ENCODE results near the gene CGRRF1. TPM values are rescaled to one million over a fixed set of nuclear protein-coding genes. Genes with fewer than 3 reads are reported as not detected.

Gene CGRRF1
- total and polyA plus RNA-seq, 2 of the 13 experiments (the other 11 are each of a cell fraction or from before 2014, with no cell fraction given) = 16.8 to 18.2 TPM

DNA sequence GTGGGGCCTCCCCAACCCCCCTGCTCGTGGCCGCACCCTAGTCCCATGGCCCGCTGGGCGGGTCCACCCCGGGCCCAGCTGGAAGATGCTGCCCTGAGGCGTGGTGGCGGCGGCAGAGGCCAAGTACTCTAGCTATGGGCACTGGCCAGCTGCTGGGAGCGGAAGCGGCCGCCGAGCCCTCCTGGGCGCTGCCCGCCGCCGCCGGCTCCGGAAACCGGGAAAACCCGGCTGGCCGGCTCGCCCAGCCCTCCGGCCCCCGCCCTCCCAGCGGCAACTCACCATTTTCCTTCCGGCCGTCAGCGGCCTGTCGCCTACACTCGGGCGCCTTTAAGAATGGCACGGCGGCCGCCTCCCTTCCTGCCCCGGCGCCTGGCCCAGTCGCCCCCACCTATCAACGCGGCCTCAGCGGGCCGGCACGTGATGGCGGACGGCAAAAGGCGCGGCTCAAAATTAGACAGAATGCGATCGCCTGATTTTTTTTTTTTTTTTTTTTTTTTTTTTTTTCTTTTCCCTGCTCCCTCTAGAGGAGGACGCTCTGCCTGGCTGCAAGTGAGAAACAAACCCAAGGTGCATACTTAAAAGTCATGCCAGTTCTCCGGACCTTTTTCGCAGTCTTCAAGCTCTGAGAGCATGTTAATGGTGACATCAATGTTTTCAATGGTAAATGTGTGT lies 20.9 kb upstream of the CGRRF1 start, which contains the start of gene GMFB (continued):
- TF ChIP-seq ZBTB8A (CRISPR knock-in tag; IDR thresholded peaks at IDR 0.05; ENCODE audit: borderline replicate concordance, low read depth) = no peak
- TF ChIP-seq, protein P1, sequence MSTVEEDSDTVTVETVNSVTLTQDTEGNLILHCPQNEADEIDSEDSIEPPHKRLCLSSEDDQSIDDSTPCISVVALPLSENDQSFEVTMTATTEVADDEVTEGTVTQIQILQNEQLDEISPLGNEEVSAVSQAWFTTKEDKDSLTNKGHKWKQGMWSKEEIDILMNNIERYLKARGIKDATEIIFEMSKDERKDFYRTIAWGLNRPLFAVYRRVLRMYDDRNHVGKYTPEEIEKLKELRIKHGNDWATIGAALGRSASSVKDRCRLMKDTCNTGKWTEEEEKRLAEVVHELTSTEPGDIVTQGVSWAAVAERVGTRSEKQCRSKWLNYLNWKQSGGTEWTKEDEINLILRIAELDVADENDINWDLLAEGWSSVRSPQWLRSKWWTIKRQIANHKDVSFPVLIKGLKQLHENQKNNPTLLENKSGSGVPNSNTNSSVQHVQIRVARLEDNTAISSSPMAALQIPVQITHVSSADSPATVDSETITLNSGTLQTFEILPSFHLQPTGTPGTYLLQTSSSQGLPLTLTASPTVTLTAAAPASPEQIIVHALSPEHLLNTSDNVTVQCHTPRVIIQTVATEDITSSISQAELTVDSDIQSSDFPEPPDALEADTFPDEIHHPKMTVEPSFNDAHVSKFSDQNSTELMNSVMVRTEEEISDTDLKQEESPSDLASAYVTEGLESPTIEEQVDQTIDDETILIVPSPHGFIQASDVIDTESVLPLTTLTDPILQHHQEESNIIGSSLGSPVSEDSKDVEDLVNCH (CRISPR knock-in tag; IDR thresholded peaks at IDR 0.05) = no peak
- TF ChIP-seq ZC3H13 (CRISPR knock-in tag; IDR thresholded peaks at IDR 0.05) = peak; percentile 73
- 0 out of 2 replicates have a peak, but pooled peaks have one; percentile 11 for TF ChIP-seq ZNF33B (CRISPR knock-in tag; IDR thresholded peaks at IDR 0.05)
- TF ChIP-seq ONECUT2 (CRISPR knock-in tag; IDR thresholded peaks at IDR 0.05) = no peak; the same call in 1 of the 2 replicates
- TF ChIP-seq, protein P2, sequence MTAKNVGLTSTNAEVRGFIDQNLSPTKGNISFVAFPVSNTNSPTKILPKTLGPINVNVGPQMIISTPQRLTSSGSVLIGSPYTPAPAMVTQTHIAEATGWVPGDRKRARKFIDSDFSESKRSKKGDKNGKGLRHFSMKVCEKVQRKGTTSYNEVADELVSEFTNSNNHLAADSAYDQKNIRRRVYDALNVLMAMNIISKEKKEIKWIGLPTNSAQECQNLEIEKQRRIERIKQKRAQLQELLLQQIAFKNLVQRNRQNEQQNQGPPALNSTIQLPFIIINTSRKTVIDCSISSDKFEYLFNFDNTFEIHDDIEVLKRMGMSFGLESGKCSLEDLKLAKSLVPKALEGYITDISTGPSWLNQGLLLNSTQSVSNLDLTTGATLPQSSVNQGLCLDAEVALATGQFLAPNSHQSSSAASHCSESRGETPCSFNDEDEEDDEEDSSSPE (CRISPR knock-in tag; IDR thresholded peaks at IDR 0.05) = peak; percentile 51; the same call in 1 of the 2 replicates
- TF ChIP-seq GATAD1 (CRISPR knock-in tag; IDR thresholded peaks at IDR 0.05) = peak; percentile 75
- peak; percentile 46; the same call in 1 of the 2 replicates for TF ChIP-seq ZNF766 (CRISPR knock-in tag; IDR thresholded peaks at IDR 0.05; ENCODE audit: borderline replicate concordance)
- TF ChIP-seq ZNF430 (CRISPR knock-in tag; IDR thresholded peaks at IDR 0.05) = no peak
- TF ChIP-seq FLYWCH1 (CRISPR knock-in tag; IDR thresholded peaks at IDR 0.05) = no peak
- no peak for TF ChIP-seq KDM1A (CRISPR knock-in tag; IDR thresholded peaks at IDR 0.05)
- no peak for TF ChIP-seq ZNF207 (IDR thresholded peaks at IDR 0.05; ENCODE audit: borderline replicate concordance)
- TF ChIP-seq, protein P3, sequence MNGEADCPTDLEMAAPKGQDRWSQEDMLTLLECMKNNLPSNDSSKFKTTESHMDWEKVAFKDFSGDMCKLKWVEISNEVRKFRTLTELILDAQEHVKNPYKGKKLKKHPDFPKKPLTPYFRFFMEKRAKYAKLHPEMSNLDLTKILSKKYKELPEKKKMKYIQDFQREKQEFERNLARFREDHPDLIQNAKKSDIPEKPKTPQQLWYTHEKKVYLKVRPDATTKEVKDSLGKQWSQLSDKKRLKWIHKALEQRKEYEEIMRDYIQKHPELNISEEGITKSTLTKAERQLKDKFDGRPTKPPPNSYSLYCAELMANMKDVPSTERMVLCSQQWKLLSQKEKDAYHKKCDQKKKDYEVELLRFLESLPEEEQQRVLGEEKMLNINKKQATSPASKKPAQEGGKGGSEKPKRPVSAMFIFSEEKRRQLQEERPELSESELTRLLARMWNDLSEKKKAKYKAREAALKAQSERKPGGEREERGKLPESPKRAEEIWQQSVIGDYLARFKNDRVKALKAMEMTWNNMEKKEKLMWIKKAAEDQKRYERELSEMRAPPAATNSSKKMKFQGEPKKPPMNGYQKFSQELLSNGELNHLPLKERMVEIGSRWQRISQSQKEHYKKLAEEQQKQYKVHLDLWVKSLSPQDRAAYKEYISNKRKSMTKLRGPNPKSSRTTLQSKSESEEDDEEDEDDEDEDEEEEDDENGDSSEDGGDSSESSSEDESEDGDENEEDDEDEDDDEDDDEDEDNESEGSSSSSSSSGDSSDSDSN (CRISPR knock-in tag; IDR thresholded peaks at IDR 0.05) = peak; percentile 81
- no peak for TF ChIP-seq RORA (CRISPR knock-in tag; IDR thresholded peaks at IDR 0.05)
- TF ChIP-seq RFX3 (CRISPR knock-in tag; IDR thresholded peaks at IDR 0.05) = no peak
- no peak for TF ChIP-seq ZNF329 (CRISPR knock-in tag; IDR thresholded peaks at IDR 0.05; ENCODE audit: low read depth)
- TF ChIP-seq SKI (IDR thresholded peaks at IDR 0.05; ENCODE audit: partially characterized antibody) = peak; percentile 60
- no peak for TF ChIP-seq FIP1L1 (IDR thresholded peaks at IDR 0.05; ENCODE audit: borderline replicate concordance, insufficient read depth, low read depth, low read length)
- peak; percentile 78 for TF ChIP-seq SAP130 (CRISPR knock-in tag; IDR thresholded peaks at IDR 0.05; ENCODE audit: low read depth)
- TF ChIP-seq ZSCAN20 (CRISPR knock-in tag; IDR thresholded peaks at IDR 0.05; ENCODE audit: borderline replicate concordance) = peak; percentile 65; the same call in 1 of the 2 replicates
- peak; percentile 90 for TF ChIP-seq RBFOX2 (IDR thresholded peaks at IDR 0.05; ENCODE audit: low read depth, low read length)
- TF ChIP-seq, protein P4, sequence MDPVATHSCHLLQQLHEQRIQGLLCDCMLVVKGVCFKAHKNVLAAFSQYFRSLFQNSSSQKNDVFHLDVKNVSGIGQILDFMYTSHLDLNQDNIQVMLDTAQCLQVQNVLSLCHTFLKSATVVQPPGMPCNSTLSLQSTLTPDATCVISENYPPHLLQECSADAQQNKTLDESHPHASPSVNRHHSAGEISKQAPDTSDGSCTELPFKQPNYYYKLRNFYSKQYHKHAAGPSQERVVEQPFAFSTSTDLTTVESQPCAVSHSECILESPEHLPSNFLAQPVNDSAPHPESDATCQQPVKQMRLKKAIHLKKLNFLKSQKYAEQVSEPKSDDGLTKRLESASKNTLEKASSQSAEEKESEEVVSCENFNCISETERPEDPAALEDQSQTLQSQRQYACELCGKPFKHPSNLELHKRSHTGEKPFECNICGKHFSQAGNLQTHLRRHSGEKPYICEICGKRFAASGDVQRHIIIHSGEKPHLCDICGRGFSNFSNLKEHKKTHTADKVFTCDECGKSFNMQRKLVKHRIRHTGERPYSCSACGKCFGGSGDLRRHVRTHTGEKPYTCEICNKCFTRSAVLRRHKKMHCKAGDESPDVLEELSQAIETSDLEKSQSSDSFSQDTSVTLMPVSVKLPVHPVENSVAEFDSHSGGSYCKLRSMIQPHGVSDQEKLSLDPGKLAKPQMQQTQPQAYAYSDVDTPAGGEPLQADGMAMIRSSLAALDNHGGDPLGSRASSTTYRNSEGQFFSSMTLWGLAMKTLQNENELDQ (CRISPR knock-in tag; IDR thresholded peaks at IDR 0.05; ENCODE audit: borderline replicate concordance) = no peak
- TF ChIP-seq POLR2AphosphoS5 (IDR thresholded peaks at IDR 0.05; ENCODE audit: low read depth, low read length) = peak; percentile 64

Data from HepG2 (cell line).